Measurements from ENCODE around the gene IL17D. TPM values are rescaled to one million over a fixed set of nuclear protein-coding genes. Genes with fewer than 3 reads are reported as not detected.

The IL17D gene
- total and polyA plus RNA-seq, 2 experiments from 2014 or later, result 1.6 to 2.3 TPM

- H3K79me2 ChIP-seq (replicated peaks; ENCODE audit: insufficient read depth), result no peaks in the 10 kb centered on the region
- no peak for TF ChIP-seq REST (IDR thresholded peaks at IDR 0.05; ENCODE audit: unreplicated experiment)
- no peak for TF ChIP-seq STAT1 (IDR thresholded peaks at IDR 0.05; ENCODE audit: unreplicated experiment)
- TF ChIP-seq ZNF114 (CRISPR knock-in tag; IDR thresholded peaks at IDR 0.05), result no peak
- no peak for TF ChIP-seq JUNB (IDR thresholded peaks at IDR 0.05; ENCODE audit: unreplicated experiment)
- TF ChIP-seq ZNF462 (CRISPR knock-in tag; IDR thresholded peaks at IDR 0.05), result no peak
- TF ChIP-seq CREB1 (CRISPR knock-in tag; IDR thresholded peaks at IDR 0.05; ENCODE audit: low read depth), result no peak
- no peak for TF ChIP-seq ZNF331 (CRISPR knock-in tag; IDR thresholded peaks at IDR 0.05; ENCODE audit: low read depth)
- TF ChIP-seq NANOG (IDR thresholded peaks at IDR 0.05; ENCODE audit: borderline replicate concordance), result no peak
- no peak for TF ChIP-seq ETS1 (IDR thresholded peaks at IDR 0.05)
- no peak for TF ChIP-seq EZH2 (IDR thresholded peaks at IDR 0.05; ENCODE audit: low read depth, unreplicated experiment)
- no peak for TF ChIP-seq CTCF (conservative IDR thresholded peaks at IDR 0.05; ENCODE audit: low read depth in 2 of 2)
- no peak for TF ChIP-seq EZH2phosphoT487 (IDR thresholded peaks at IDR 0.05; ENCODE audit: unreplicated experiment)
- ATAC-seq, result no peak
- H3F3A ChIP-seq (replicated peaks; ENCODE audit: low read depth), result no peaks in the 10 kb centered on the region
- peaks cover 32% of the 10 kb centered on the region for H3K4me1 ChIP-seq (ENCODE audit: insufficient read depth)
- no peak overlapping the region for H3K4me2 ChIP-seq
- no peaks in the 10 kb centered on the region for H3K9me2 ChIP-seq (ENCODE audit: insufficient read depth)
- Mint-ChIP-seq H3K4me1 (peaks cover 31% of the 10 kb centered on the region), H3K4me3 (no peak overlapping the region), H3K36me3 (ENCODE audit: low read depth) (no peaks in the 10 kb centered on the region), H3K27me3 (ENCODE audit: insufficient read depth, low read depth, poor library complexity) (no peaks in the 10 kb centered on the region), H3K27ac (no peak overlapping the region), H3K9me3 (no peaks in the 10 kb centered on the region)
- no peak for DNase-seq (ENCODE audit: low spot score)
- H3K4me3 ChIP-seq, result no peak overlapping the region
- no peak overlapping the region for H2AFZ ChIP-seq
- no peaks in the 10 kb centered on the region for H3K27me3 ChIP-seq (ENCODE audit: insufficient read depth)
- H3K36me3 ChIP-seq (ENCODE audit: insufficient read depth), result no peaks in the 10 kb centered on the region
- H4K20me1 ChIP-seq (replicated peaks; ENCODE audit: insufficient read depth), result no peaks in the 10 kb centered on the region
- H3K27ac ChIP-seq (ENCODE audit: low read depth), result no peak overlapping the region
These were observed 14.2 kb upstream of the IL17D start for GRCh38 chr13:20689291-20689690.

Measured in GM23338 (cell line).